GM19463 (cell line): ENCODE results near the gene CSNK1G1.
"Not testable (repeated sequence)": the region's sequence is repeated elsewhere in the genome, so short reads cannot be mapped to it uniquely, and the experiment has no call there.

Experiments used
- ATAC-seq: cut with Tn5 transposase; IDR thresholded peaks from one replicate; pipeline ENCODE4 v1.9.1; 2021; ENCODE audit warnings: mild to moderate bottlenecking, moderate library complexity; ENCODE audit not compliant: unreplicated experiment

The CSNK1G1 gene

GRCh38 chr15:64246364-64247189 lies 109.4 kb downstream of the CSNK1G1 start:
- ATAC-seq, result peak; percentile 88

GRCh38 chr15:64245405-64245804 lies 110.6 kb downstream of the CSNK1G1 start:
- no peak for ATAC-seq

- no peak for ATAC-seq
Observed at GRCh38 chr15:64237677-64238076, 118.3 kb downstream of the CSNK1G1 start.

- no peak for ATAC-seq
Observed at GRCh38 chr15:64236156-64236894, 119.6 kb downstream of the CSNK1G1 start.

- ATAC-seq, result no peak
Observed at GRCh38 chr15:64235552-64235951, 120.4 kb downstream of the CSNK1G1 start.

GRCh38 chr15:64233299-64233698 lies 122.7 kb downstream of the CSNK1G1 start:
- no peak for ATAC-seq

GRCh38 chr15:64232400-64232799 lies 123.6 kb downstream of the CSNK1G1 start:
- no peak for ATAC-seq

GRCh38 chr15:64229129-64229724 lies 126.7 kb downstream of the CSNK1G1 start:
- ATAC-seq, result no peak

GRCh38 chr15:64225804-64226203 lies 130.2 kb downstream of the CSNK1G1 start:
- no peak for ATAC-seq

- ATAC-seq, result no peak
Observed at GRCh38 chr15:64224511-64224910, 131.5 kb downstream of the CSNK1G1 start.

- no peak for ATAC-seq
Observed at GRCh38 chr15:64223882-64224281, 132.1 kb downstream of the CSNK1G1 start.

- no peak for ATAC-seq
Observed at GRCh38 chr15:64222573-64223366, 133.2 kb downstream of the CSNK1G1 start.

GRCh38 chr15:64221911-64222310 lies 134.1 kb downstream of the CSNK1G1 start:
- ATAC-seq, result not testable (repeated sequence)

GRCh38 chr15:64217429-64217750 lies 138.6 kb downstream of the CSNK1G1 start:
- ATAC-seq, result not testable (repeated sequence)

- no peak for ATAC-seq
Observed at GRCh38 chr15:64216730-64217428, 139.1 kb downstream of the CSNK1G1 start.

GRCh38 chr15:64216196-64216595 lies 139.8 kb downstream of the CSNK1G1 start:
- no peak for ATAC-seq

- ATAC-seq, result no peak
Observed at GRCh38 chr15:64213646-64214045, 142.3 kb downstream of the CSNK1G1 start.

GRCh38 chr15:64211696-64212095 lies 144.3 kb downstream of the CSNK1G1 start:
- no peak for ATAC-seq

- no peak for ATAC-seq
Observed at GRCh38 chr15:64210371-64210770, 145.6 kb downstream of the CSNK1G1 start.

GRCh38 chr15:64209680-64210334 lies 146.2 kb downstream of the CSNK1G1 start:
- ATAC-seq, result no peak
